GM23338 (cell line): ENCODE measurements around the gene SYT10. TPM values are rescaled to one million over a fixed set of nuclear protein-coding genes. Genes with fewer than 3 reads are reported as not detected.

Source experiments
- ATAC-seq: fragments of 200-7000 bp; cut with Tn5 transposase; 3 replicates; pipeline ENCODE4 v1.9.1; 2020
- DNase-seq: peaks from one replicate; pipeline ENCODE4 v3.0.0-alpha.2; 2015; ENCODE audit warnings: low spot score
- H2AFZ ChIP-seq: fragments of 200-600 bp; sonication (generic); 2 replicates; pipeline ENCODE4 v1.8.0; 2016; ENCODE audit warnings: antibody characterized with exemption, mild to moderate bottlenecking, moderate library complexity
- H3F3A ChIP-seq: fragments of 200-600 bp; sonication (generic); replicated peaks from 2 replicates; pipeline ENCODE4 v1.8.0; 2017; ENCODE audit warnings: antibody characterized with exemption, mixed run types, low read depth
- H3K27ac ChIP-seq: fragments of 200-600 bp; sonication (generic); 2 replicates; pipeline ENCODE4 v1.6.1; 2016; ENCODE audit warnings: low read depth
- H3K27me3 ChIP-seq: fragments of 200-600 bp; sonication (generic); 2 replicates; pipeline ENCODE4 v1.8.0; 2016; ENCODE audit warnings: mild to moderate bottlenecking, mixed run types, moderate library complexity; ENCODE audit not compliant: insufficient read depth
- H3K36me3 ChIP-seq: fragments of 200-600 bp; sonication (generic); 2 replicates; pipeline ENCODE4 v1.8.0; 2016; ENCODE audit warnings: mild to moderate bottlenecking; ENCODE audit not compliant: insufficient read depth
- H3K4me1 ChIP-seq: fragments of 200-600 bp; sonication (generic); 2 replicates; pipeline ENCODE4 v1.8.0; 2016; ENCODE audit warnings: mild to moderate bottlenecking, moderate library complexity; ENCODE audit not compliant: insufficient read depth
- H3K4me2 ChIP-seq: fragments of 200-600 bp; sonication (generic); 2 replicates; pipeline ENCODE4 v1.7.1; 2017; ENCODE audit warnings: mixed run types
- H3K4me3 ChIP-seq: fragments of 200-600 bp; sonication (generic); 2 replicates; pipeline ENCODE4 v1.6.1; 2016; ENCODE audit warnings: mixed run types
- H3K79me2 ChIP-seq: fragments of 200-600 bp; sonication (generic); replicated peaks from 2 replicates; pipeline ENCODE4 v1.8.0; 2017; ENCODE audit warnings: mild to moderate bottlenecking; ENCODE audit not compliant: insufficient read depth
- H3K9me2 ChIP-seq: fragments of 200-600 bp; sonication (generic); 2 replicates; pipeline ENCODE4 v1.8.0; 2017; ENCODE audit not compliant: insufficient read depth
- H4K20me1 ChIP-seq: fragments of 200-600 bp; sonication (generic); replicated peaks from 2 replicates; pipeline ENCODE4 v1.8.0; 2017; ENCODE audit warnings: mild to moderate bottlenecking; ENCODE audit not compliant: insufficient read depth
- H3K27ac Mint-ChIP-seq: 2 replicates; pipeline ENCODE4 v1.8.0; 2020; ENCODE audit warnings: inconsistent platforms, mild to moderate bottlenecking, moderate library complexity, mixed read lengths
- H3K27me3 Mint-ChIP-seq: 3 replicates; pipeline ENCODE4 v1.8.0; 2022; ENCODE audit warnings: low read depth, mild to moderate bottlenecking, moderate library complexity, mixed read lengths, inconsistent platforms; ENCODE audit not compliant: insufficient read depth, poor library complexity
- H3K36me3 Mint-ChIP-seq: 3 replicates; pipeline ENCODE4 v1.8.0; 2021; ENCODE audit warnings: low read depth, mild to moderate bottlenecking, inconsistent platforms, moderate library complexity, mixed read lengths
- H3K4me1 Mint-ChIP-seq: 3 replicates; pipeline ENCODE4 v1.8.0; 2020; ENCODE audit warnings: mild to moderate bottlenecking, inconsistent platforms, mixed read lengths
- H3K4me3 Mint-ChIP-seq: 3 replicates; pipeline ENCODE4 v1.8.0; 2021; ENCODE audit warnings: moderate library complexity, mild to moderate bottlenecking, inconsistent platforms, mixed read lengths
- H3K9me3 Mint-ChIP-seq: 3 replicates; pipeline ENCODE4 v1.8.0; 2020; ENCODE audit warnings: moderate library complexity, mild to moderate bottlenecking, inconsistent platforms, mixed read lengths
- CREB1 ChIP-seq: fragments of 250-450 bp; sonication (Bioruptor Pico); IDR thresholded peaks from 2 replicates; pipeline ENCODE4 v1.5.0; 2020; ENCODE audit warnings: low read depth, mild to moderate bottlenecking, moderate library complexity
- EZH2 ChIP-seq: fragments of 200-600 bp; sonication (generic); IDR thresholded peaks from one replicate; pipeline ENCODE4 v1.8.0; 2017; ENCODE audit warnings: antibody characterized with exemption, mild to moderate bottlenecking, low read depth; ENCODE audit not compliant: unreplicated experiment
- EZH2phosphoT487 ChIP-seq: fragments of 200-600 bp; sonication (generic); IDR thresholded peaks from one replicate; pipeline ENCODE4 v1.8.1; 2018; ENCODE audit warnings: antibody characterized with exemption; ENCODE audit not compliant: unreplicated experiment
- JUNB ChIP-seq: IDR thresholded peaks from one replicate; pipeline ENCODE4 v1.6.1; 2016; ENCODE audit warnings: antibody characterized with exemption; ENCODE audit not compliant: unreplicated experiment
- NANOG ChIP-seq: IDR thresholded peaks from 2 replicates; pipeline ENCODE4 v1.6.1; 2016; ENCODE audit warnings: antibody characterized with exemption, borderline replicate concordance
- POLR2AphosphoS5 ChIP-seq: IDR thresholded peaks from 2 replicates; pipeline ENCODE4 v1.6.1; 2016; ENCODE audit warnings: antibody characterized with exemption, low read depth
- STAT1 ChIP-seq: IDR thresholded peaks from one replicate; pipeline ENCODE4 v1.6.1; 2016; ENCODE audit warnings: antibody characterized with exemption; ENCODE audit not compliant: unreplicated experiment
- ZNF114 ChIP-seq: fragments of 250-450 bp; sonication (Bioruptor Pico); IDR thresholded peaks from 2 replicates; pipeline ENCODE4 v1.5.0; 2020; ENCODE audit warnings: mild to moderate bottlenecking, moderate library complexity
- ZNF331 ChIP-seq: fragments of 250-450 bp; sonication (Bioruptor Pico); IDR thresholded peaks from 2 replicates; pipeline ENCODE4 v1.5.0; 2020; ENCODE audit warnings: low read depth, mild to moderate bottlenecking, moderate library complexity
- polyA plus RNA-seq: library from polyadenylated mRNA; unstranded; fragments of >200 nt; fragmentation: Nextera tagmentation; extraction: Ambion mirVana; gene quantifications from 2 replicates; pipeline ENCODE4 v1.2.1, GENCODE V29; 2016
- total RNA-seq: library from RNA; depleted of rRNA; stranded (reverse); fragments of >200 nt; shearing (Covaris generic); gene quantifications from 2 replicates; pipeline ENCODE4 v1.2.3, GENCODE V29; 2014
- TF ChIP-seq, protein P1 (sequence below), 2 experiments: fragments of 200-600 bp in 1 of 2; sonication (generic) in 1 of 2; conservative IDR thresholded peaks; 2 replicates each; pipeline versions ENCODE4 v1.5.1 to v1.6.1; 2016 to 2017; ENCODE audit warnings: antibody characterized with exemption in 2 of 2, low read depth in 2 of 2, mild to moderate bottlenecking in 2 of 2, moderate library complexity in 1 of 2
- TF ChIP-seq, protein P2 (sequence below): fragments of 250-450 bp; sonication (Bioruptor Pico); IDR thresholded peaks from 2 replicates; pipeline ENCODE4 v1.5.0; 2020; ENCODE audit warnings: mild to moderate bottlenecking, moderate library complexity
- TF ChIP-seq, protein P3 (sequence below): IDR thresholded peaks from one replicate; pipeline ENCODE4 v1.6.1; 2018; ENCODE audit warnings: antibody characterized with exemption; ENCODE audit not compliant: unreplicated experiment
- TF ChIP-seq, protein P4 (sequence below): IDR thresholded peaks from 2 replicates; pipeline ENCODE4 v1.6.1; 2016; ENCODE audit warnings: antibody characterized with exemption

Gene SYT10
- total and polyA plus RNA-seq, 2 experiments from 2014 or later = 1.3 to 3.0 TPM

DNA sequence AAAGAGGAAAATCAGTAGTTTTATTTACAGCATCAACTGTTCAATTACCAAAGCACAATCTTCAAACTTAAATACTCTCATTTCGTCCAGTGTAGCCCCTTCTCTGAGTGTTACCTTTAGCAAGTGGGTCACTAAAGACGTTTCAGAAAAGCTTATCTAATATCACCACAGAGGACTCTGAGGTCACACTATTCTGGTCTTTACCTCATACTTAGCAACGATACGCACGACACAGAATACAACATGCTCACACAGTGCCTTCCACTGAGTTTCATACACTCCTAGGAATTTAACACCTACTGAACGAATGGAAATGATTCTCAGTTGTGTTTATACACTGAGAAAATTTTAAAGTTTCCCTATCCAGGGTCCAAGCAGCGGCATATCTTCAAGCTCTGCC, 2.0 kb downstream of the SYT10 start:
- Histone ChIP-seq H2AFZ (peak overlapping the region; percentile 100), H3K79me2 (no peaks in the 10 kb centered on the region), H3K9me2 (no peaks in the 10 kb centered on the region), H3K4me3 (peak overlapping the region; percentile 79), H3K4me2 (peak overlapping the region; percentile 92), H3K27me3 (peaks cover 47% of the 10 kb centered on the region), H3K4me1 (peaks cover 21% of the 10 kb centered on the region), H3K36me3 (no peaks in the 10 kb centered on the region), H4K20me1 (no peaks in the 10 kb centered on the region), H3F3A (no peaks in the 10 kb centered on the region; the same call in 1 of the 2 replicates), H3K27ac (no peak overlapping the region)
- TF ChIP-seq, protein P1, sequence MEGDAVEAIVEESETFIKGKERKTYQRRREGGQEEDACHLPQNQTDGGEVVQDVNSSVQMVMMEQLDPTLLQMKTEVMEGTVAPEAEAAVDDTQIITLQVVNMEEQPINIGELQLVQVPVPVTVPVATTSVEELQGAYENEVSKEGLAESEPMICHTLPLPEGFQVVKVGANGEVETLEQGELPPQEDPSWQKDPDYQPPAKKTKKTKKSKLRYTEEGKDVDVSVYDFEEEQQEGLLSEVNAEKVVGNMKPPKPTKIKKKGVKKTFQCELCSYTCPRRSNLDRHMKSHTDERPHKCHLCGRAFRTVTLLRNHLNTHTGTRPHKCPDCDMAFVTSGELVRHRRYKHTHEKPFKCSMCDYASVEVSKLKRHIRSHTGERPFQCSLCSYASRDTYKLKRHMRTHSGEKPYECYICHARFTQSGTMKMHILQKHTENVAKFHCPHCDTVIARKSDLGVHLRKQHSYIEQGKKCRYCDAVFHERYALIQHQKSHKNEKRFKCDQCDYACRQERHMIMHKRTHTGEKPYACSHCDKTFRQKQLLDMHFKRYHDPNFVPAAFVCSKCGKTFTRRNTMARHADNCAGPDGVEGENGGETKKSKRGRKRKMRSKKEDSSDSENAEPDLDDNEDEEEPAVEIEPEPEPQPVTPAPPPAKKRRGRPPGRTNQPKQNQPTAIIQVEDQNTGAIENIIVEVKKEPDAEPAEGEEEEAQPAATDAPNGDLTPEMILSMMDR (conservative IDR thresholded peaks at IDR 0.05; ENCODE audit: low read depth in 2 of 2) = no peak
- no peak for TF ChIP-seq NANOG
- TF ChIP-seq, protein P2, sequence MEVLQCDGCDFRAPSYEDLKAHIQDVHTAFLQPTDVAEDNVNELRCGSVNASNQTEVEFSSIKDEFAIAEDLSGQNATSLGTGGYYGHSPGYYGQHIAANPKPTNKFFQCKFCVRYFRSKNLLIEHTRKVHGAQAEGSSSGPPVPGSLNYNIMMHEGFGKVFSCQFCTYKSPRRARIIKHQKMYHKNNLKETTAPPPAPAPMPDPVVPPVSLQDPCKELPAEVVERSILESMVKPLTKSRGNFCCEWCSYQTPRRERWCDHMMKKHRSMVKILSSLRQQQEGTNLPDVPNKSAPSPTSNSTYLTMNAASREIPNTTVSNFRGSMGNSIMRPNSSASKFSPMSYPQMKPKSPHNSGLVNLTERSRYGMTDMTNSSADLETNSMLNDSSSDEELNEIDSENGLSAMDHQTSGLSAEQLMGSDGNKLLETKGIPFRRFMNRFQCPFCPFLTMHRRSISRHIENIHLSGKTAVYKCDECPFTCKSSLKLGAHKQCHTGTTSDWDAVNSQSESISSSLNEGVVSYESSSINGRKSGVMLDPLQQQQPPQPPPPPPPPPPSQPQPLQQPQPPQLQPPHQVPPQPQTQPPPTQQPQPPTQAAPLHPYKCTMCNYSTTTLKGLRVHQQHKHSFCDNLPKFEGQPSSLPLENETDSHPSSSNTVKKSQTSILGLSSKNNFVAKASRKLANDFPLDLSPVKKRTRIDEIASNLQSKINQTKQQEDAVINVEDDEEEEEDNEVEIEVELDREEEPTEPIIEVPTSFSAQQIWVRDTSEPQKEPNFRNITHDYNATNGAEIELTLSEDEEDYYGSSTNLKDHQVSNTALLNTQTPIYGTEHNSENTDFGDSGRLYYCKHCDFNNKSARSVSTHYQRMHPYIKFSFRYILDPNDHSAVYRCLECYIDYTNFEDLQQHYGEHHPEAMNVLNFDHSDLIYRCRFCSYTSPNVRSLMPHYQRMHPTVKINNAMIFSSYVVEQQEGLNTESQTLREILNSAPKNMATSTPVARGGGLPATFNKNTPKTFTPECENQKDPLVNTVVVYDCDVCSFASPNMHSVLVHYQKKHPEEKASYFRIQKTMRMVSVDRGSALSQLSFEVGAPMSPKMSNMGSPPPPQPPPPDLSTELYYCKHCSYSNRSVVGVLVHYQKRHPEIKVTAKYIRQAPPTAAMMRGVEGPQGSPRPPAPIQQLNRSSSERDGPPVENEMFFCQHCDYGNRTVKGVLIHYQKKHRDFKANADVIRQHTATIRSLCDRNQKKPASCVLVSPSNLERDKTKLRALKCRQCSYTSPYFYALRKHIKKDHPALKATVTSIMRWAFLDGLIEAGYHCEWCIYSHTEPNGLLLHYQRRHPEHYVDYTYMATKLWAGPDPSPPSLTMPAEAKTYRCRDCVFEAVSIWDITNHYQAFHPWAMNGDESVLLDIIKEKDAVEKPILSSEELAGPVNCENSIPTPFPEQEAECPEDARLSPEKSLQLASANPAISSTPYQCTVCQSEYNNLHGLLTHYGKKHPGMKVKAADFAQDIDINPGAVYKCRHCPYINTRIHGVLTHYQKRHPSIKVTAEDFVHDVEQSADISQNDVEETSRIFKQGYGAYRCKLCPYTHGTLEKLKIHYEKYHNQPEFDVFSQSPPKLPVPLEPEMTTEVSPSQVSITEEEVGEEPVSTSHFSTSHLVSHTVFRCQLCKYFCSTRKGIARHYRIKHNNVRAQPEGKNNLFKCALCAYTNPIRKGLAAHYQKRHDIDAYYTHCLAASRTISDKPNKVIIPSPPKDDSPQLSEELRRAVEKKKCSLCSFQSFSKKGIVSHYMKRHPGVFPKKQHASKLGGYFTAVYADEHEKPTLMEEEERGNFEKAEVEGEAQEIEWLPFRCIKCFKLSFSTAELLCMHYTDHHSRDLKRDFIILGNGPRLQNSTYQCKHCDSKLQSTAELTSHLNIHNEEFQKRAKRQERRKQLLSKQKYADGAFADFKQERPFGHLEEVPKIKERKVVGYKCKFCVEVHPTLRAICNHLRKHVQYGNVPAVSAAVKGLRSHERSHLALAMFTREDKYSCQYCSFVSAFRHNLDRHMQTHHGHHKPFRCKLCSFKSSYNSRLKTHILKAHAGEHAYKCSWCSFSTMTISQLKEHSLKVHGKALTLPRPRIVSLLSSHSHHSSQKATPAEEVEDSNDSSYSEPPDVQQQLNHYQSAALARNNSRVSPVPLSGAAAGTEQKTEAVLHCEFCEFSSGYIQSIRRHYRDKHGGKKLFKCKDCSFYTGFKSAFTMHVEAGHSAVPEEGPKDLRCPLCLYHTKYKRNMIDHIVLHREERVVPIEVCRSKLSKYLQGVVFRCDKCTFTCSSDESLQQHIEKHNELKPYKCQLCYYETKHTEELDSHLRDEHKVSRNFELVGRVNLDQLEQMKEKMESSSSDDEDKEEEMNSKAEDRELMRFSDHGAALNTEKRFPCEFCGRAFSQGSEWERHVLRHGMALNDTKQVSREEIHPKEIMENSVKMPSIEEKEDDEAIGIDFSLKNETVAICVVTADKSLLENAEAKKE (CRISPR knock-in tag) = no peak
- TF ChIP-seq, protein P3, sequence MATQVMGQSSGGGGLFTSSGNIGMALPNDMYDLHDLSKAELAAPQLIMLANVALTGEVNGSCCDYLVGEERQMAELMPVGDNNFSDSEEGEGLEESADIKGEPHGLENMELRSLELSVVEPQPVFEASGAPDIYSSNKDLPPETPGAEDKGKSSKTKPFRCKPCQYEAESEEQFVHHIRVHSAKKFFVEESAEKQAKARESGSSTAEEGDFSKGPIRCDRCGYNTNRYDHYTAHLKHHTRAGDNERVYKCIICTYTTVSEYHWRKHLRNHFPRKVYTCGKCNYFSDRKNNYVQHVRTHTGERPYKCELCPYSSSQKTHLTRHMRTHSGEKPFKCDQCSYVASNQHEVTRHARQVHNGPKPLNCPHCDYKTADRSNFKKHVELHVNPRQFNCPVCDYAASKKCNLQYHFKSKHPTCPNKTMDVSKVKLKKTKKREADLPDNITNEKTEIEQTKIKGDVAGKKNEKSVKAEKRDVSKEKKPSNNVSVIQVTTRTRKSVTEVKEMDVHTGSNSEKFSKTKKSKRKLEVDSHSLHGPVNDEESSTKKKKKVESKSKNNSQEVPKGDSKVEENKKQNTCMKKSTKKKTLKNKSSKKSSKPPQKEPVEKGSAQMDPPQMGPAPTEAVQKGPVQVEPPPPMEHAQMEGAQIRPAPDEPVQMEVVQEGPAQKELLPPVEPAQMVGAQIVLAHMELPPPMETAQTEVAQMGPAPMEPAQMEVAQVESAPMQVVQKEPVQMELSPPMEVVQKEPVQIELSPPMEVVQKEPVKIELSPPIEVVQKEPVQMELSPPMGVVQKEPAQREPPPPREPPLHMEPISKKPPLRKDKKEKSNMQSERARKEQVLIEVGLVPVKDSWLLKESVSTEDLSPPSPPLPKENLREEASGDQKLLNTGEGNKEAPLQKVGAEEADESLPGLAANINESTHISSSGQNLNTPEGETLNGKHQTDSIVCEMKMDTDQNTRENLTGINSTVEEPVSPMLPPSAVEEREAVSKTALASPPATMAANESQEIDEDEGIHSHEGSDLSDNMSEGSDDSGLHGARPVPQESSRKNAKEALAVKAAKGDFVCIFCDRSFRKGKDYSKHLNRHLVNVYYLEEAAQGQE = no peak
- TF ChIP-seq POLR2AphosphoS5 = no peak
- TF ChIP-seq EZH2 = no peak
- TF ChIP-seq ZNF331 (CRISPR knock-in tag) = no peak
- TF ChIP-seq STAT1 = no peak
- TF ChIP-seq EZH2phosphoT487 = no peak
- no peak for TF ChIP-seq JUNB
- TF ChIP-seq, protein P4, sequence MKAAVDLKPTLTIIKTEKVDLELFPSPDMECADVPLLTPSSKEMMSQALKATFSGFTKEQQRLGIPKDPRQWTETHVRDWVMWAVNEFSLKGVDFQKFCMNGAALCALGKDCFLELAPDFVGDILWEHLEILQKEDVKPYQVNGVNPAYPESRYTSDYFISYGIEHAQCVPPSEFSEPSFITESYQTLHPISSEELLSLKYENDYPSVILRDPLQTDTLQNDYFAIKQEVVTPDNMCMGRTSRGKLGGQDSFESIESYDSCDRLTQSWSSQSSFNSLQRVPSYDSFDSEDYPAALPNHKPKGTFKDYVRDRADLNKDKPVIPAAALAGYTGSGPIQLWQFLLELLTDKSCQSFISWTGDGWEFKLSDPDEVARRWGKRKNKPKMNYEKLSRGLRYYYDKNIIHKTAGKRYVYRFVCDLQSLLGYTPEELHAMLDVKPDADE = no peak
- no peak for TF ChIP-seq ZNF114
- no peak for TF ChIP-seq CREB1 (CRISPR knock-in tag)
- peak overlapping the region; percentile 87 for H3K4me3 Mint-ChIP-seq
- ATAC-seq (no peak), DNase-seq (no peak)
- H3K27ac Mint-ChIP-seq = no peak overlapping the region
- H3K9me3 Mint-ChIP-seq = peaks cover 3% of the 10 kb centered on the region; the same call in 2 of the 3 replicates
- H3K36me3 Mint-ChIP-seq = peaks cover 3% of the 10 kb centered on the region; the same call in 1 of the 3 replicates
- H3K27me3 Mint-ChIP-seq = peaks cover 30% of the 10 kb centered on the region
- peaks cover 17% of the 10 kb centered on the region for H3K4me1 Mint-ChIP-seq
